Activated CD4-positive, alpha-beta memory T cell treated with anti-CD3 and anti-CD28 coated beads for 36 hours (primary cell): ENCODE measurements around the gene CLEC2D. TPM values are rescaled to one million over a fixed set of nuclear protein-coding genes. Genes with fewer than 3 reads are reported as not detected.
"Not testable (repeated sequence)": the region's sequence is repeated elsewhere in the genome, so short reads cannot be mapped to it uniquely, and the experiment has no call there.

Experiments used
- CTCF ChIA-PET: fragments of 350-600 bp; sonication (Branson Sonifier 250); formaldehyde crosslinking; loops from one replicate; lab custom pipeline; 2021; ENCODE audit warnings: antibody characterized with exemption, inconsistent platforms; lab: Charles Lee
- POLR2A ChIA-PET: fragments of 350-600 bp; sonication (Branson Sonifier 250); formaldehyde crosslinking; loops from one replicate; lab custom pipeline; 2021; ENCODE audit warnings: antibody characterized with exemption; lab: Charles Lee
- DNase-seq: peaks from one replicate; pipeline ENCODE4 v3.0.0-alpha.2; 2020
- H3K27ac Mint-ChIP-seq: one replicate; pipeline ENCODE4 v1.8.0; 2021; ENCODE audit warnings: mixed read lengths
- H3K27me3 Mint-ChIP-seq: one replicate; pipeline ENCODE4 v1.8.0; 2021; ENCODE audit warnings: mixed read lengths
- H3K36me3 Mint-ChIP-seq: one replicate; pipeline ENCODE4 v1.8.0; 2021; ENCODE audit warnings: mixed read lengths
- H3K4me1 Mint-ChIP-seq: one replicate; pipeline ENCODE4 v1.8.0; 2021; ENCODE audit warnings: low read depth, mixed read lengths
- H3K4me3 Mint-ChIP-seq: one replicate; pipeline ENCODE4 v1.8.0; 2021; ENCODE audit warnings: mild to moderate bottlenecking, mixed read lengths
- H3K9me3 Mint-ChIP-seq: one replicate; pipeline ENCODE4 v1.8.0; 2021; ENCODE audit warnings: mixed read lengths
- intact Hi-C: fragments of 100-400 bp; cut with micrococcal nuclease; formaldehyde crosslinking; loops from one replicate; pipeline ENCODE4 v1.15.1; 2023
- total RNA-seq, 2 experiments: library from RNA; stranded (reverse); gene quantifications; one replicate each; pipeline ENCODE4 v1.2.3, GENCODE V29; 2021

The CLEC2D gene
- total RNA-seq, 2 experiments from 2014 or later = 191 to 199 TPM

DNA sequence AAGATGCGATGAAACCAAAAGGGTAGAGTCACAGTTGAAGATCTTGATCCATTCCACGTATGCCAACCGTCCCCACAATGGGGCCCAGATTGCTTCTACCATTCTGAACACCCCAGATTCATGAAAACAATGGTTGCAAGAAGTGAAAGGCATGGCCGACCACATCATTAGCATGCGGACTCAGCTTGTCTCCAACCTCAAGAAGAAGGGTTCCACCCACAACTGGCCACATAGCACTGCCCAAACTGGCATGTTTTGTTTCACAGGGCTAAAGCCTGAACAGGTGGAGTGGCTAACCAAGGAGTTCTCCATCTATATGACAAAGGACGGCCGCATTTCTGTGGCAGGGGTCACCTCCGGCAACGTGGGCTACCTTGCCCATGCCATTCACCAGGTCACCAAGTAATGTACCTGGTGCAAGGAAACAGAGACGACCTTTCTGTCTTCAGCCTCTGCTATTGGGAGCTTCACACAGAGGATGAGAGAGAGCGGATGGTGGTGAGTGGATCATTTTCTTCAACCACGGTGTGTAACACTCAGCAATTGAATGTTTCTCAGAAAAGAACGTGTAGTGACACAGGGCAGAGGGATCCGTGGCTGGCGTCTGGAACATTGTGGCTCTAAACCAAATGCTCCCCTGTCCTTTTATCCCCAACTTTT is 26.8 kb upstream of the CLEC2D start:
- ChIA-PET CTCF (interaction anchor here (1.5 kb wide), 1 partner anchor 8 kb away, joined by 4 read pairs; no protein-coding TSS in a partner anchor), POLR2A (no interaction called here)
- Mint-ChIP-seq H3K9me3 (peaks cover 30% of the 10 kb centered on the region), H3K36me3 (peaks cover 44% of the 10 kb centered on the region), H3K4me1 (peaks cover 57% of the 10 kb centered on the region), H3K27me3 (no peaks in the 10 kb centered on the region), H3K27ac (peak overlapping the region; percentile 73), H3K4me3 (no peak overlapping the region)
- DNase-seq = no peak
- intact Hi-C loops = no loop called here

- CTCF ChIA-PET = interaction anchor here (1.5 kb wide), 1 partner anchor 9 kb away, joined by 4 read pairs; no protein-coding TSS in a partner anchor
- H3K9me3 Mint-ChIP-seq = peaks cover 30% of the 10 kb centered on the region
- H3K36me3 Mint-ChIP-seq = peaks cover 48% of the 10 kb centered on the region
- H3K4me3 Mint-ChIP-seq = no peak overlapping the region
- POLR2A ChIA-PET = no interaction called here
- peaks cover 53% of the 10 kb centered on the region for H3K4me1 Mint-ChIP-seq
- peak overlapping the region; percentile 73 for H3K27ac Mint-ChIP-seq
- H3K27me3 Mint-ChIP-seq = no peaks in the 10 kb centered on the region
- DNase-seq = no peak
- intact Hi-C loops = no loop called here
Observed at GRCh38 chr12:9643266-9643660, 26.2 kb upstream of the CLEC2D start.

DNA sequence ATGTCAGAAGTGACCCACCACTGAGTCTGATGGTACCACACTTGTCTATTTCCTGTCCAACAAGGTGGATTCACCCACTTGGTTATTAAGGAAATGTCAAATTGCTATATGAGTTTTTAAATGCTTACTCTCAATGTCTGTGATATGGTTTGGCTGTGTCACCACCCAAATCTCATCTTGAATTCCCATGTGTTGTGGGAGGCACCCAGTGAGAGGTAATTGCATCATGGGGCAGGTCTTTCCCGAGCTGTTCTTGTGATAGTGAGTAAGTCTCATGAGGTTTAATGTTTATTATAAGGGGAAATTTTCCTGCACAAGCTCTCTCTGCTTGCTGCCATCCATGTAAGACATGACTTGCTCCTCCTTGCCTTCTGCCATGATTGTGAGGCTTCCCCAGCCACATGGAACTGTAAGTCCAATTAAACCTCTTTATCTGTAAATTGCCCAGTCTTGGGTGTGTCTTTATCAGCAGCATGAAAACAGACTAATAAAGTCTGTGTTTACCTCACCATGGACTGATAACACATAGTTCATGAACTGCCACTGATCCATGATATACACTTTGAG is 24.4 kb upstream of the CLEC2D start:
- POLR2A ChIA-PET = interaction anchor here (13.5 kb wide), 1 partner anchor 20 kb away, joined by 471 read pairs; the partner anchor contains the start of gene CLEC2D

GRCh38 chr12:9646794-9647781 is 22.4 kb upstream of the CLEC2D start:
- ChIA-PET POLR2A (interaction anchor here (0.9 to 13.5 kb wide), 12 partner anchors 18 to 222 kb away, joined by 3 to 471 read pairs (median 6); partner anchors contain the start of genes CD69, CLEC2B and CLEC2D), CTCF (interaction anchor here (1.0 to 2.5 kb wide), 8 partner anchors 12 to 109 kb away, joined by 3 to 13 read pairs (median 5); partner anchors contain the start of gene CLEC2D)
- intact Hi-C loops = no loop called here
- peaks cover 56% of the 10 kb centered on the region for H3K4me1 Mint-ChIP-seq
- peak overlapping the region; percentile 85 for H3K4me3 Mint-ChIP-seq
- peaks cover 67% of the 10 kb centered on the region for H3K36me3 Mint-ChIP-seq
- peaks cover 18% of the 10 kb centered on the region for H3K9me3 Mint-ChIP-seq
- H3K27ac Mint-ChIP-seq = peak overlapping the region; percentile 97
- DNase-seq = no peak
- H3K27me3 Mint-ChIP-seq = peaks cover 2% of the 10 kb centered on the region

More for the DNA sequence above, 24.4 kb upstream of the CLEC2D start:
- H3K9me3 Mint-ChIP-seq = peaks cover 24% of the 10 kb centered on the region
- intact Hi-C loops = loop anchor here (1.0 kb wide), 1 partner anchor 11 kb away; no protein-coding TSS in a partner anchor
- peak; percentile 67 for DNase-seq
- not testable (repeated sequence) for H3K27me3 Mint-ChIP-seq
- H3K36me3 Mint-ChIP-seq = peaks cover 57% of the 10 kb centered on the region
- peaks cover 46% of the 10 kb centered on the region for H3K4me1 Mint-ChIP-seq
- H3K4me3 Mint-ChIP-seq = peak overlapping the region; percentile 68
- CTCF ChIA-PET = interaction anchor here (0.6 to 1.0 kb wide), 3 partner anchors 10 to 134 kb away, joined by 3 to 4 read pairs (median 3); no protein-coding TSS in a partner anchor
- peak overlapping the region; percentile 86 for H3K27ac Mint-ChIP-seq

DNA sequence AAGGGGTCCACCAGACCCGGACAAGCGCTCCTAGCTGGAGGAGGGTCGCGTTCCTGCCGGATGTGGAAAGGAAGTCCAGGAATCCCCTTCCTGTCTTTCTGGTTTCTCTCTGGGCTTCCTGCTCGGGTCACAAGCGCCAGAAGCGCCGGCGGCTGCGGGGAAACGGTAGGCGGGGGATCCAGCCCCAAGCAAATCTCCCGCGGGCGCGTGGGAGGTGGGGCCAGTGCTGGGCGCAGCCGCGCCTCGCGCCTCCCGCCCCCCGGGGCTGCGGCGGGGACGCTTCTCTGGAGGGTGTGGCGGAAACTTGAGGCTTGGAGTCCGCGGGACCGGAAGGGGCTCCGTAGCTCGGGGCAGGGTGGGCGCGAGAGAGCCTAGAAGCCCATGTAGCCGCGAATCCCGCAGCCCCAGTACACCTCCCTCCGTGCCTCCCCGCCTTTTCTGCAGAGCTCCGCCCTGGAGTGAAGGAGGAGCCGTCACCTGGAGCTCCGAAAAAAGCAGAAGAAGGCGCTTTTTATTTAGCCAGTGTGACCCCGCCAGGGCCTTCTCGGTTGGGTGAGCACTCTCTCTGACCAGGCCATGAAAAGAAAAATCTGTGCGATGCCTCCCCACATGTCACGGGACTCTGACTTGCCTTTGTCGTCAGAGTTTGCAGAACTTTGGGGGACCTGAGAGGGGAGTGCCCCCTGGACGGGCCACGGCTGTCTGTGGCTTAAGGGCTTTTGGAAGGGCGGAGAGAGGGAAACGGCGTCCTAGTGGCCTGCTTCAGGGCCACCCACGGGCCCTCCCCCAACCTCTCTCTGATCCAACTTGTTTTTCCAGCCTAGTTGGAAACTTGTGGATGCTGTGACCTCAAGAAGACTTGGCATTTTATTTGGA is 21.4 kb upstream of the CLEC2D start:
- H3K36me3 Mint-ChIP-seq = peaks cover 70% of the 10 kb centered on the region

DNA sequence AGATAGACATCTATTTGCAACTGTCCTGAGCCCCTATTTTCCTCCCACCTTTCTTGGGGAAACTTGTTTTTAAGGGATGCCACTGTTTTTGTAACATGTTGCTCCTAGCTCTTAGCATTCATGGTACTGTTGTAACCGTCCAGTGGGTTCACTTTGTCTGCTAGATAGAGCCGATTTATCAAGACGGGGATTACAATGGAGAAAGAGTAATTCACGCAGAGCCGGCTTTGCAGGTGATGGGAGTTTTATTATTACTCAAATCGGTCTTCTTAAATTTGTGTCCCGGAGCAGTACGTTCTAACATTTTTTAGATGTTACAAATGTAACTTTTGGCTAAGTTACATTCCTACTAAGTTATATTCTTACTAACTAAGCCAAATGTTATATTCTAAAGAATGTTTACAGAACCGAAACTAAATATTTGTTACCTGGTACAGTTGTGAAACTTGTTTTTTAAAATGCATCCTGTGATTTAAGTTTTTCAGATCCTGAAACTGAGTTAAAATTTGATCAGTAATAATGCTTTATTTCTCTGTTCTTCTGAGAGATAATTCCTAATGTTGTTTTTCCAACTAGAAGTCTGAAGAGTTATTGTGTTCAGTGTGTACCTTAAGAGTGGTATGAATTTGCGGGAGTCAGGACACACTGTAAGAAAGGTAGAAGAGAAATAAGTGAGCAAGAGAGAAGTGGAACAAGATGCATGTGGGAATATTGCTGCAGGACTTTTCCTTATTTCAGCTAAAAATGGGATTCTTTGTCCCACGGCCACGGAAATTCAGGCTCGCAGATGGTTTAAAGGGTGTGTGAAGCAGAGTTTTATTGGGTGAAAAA is 20.6 kb upstream of the CLEC2D start:
- DNase-seq = no peak
- Mint-ChIP-seq H3K36me3 (peaks cover 75% of the 10 kb centered on the region), H3K4me1 (peaks cover 53% of the 10 kb centered on the region), H3K27ac (peak overlapping the region; percentile 97), H3K27me3 (peaks cover 2% of the 10 kb centered on the region), H3K4me3 (peak overlapping the region; percentile 85), H3K9me3 (peaks cover 14% of the 10 kb centered on the region)
- CTCF ChIA-PET = interaction anchor here (0.6 to 2.5 kb wide), 7 partner anchors 18 to 110 kb away, joined by 3 to 13 read pairs (median 5); partner anchors contain the start of gene CLEC2D
- intact Hi-C loops = loop anchor here (1.0 kb wide), 1 partner anchor 53 kb away; no protein-coding TSS in a partner anchor
- POLR2A ChIA-PET = interaction anchor here (1.1 to 13.5 kb wide), 9 partner anchors 16 to 218 kb away, joined by 5 to 471 read pairs (median 8); partner anchors contain the start of genes CD69 and CLEC2D

More for the DNA sequence above, 21.4 kb upstream of the CLEC2D start:
- ChIA-PET POLR2A (interaction anchor here (0.9 to 13.5 kb wide), 13 partner anchors 17 to 221 kb away, joined by 3 to 471 read pairs (median 5); partner anchors contain the start of genes CD69, CLEC2B and CLEC2D), CTCF (interaction anchor here (0.6 to 2.5 kb wide), 11 partner anchors 13 to 111 kb away, joined by 3 to 13 read pairs (median 4); partner anchors contain the start of gene CLEC2D)
- Mint-ChIP-seq H3K4me3 (peak overlapping the region; percentile 85), H3K27ac (peak overlapping the region; percentile 97), H3K4me1 (peaks cover 53% of the 10 kb centered on the region), H3K27me3 (peaks cover 2% of the 10 kb centered on the region), H3K9me3 (peaks cover 14% of the 10 kb centered on the region)
- intact Hi-C loops = loop anchor here (1.0 kb wide), 1 partner anchor 54 kb away; no protein-coding TSS in a partner anchor
- peak; percentile 96 for DNase-seq

DNA sequence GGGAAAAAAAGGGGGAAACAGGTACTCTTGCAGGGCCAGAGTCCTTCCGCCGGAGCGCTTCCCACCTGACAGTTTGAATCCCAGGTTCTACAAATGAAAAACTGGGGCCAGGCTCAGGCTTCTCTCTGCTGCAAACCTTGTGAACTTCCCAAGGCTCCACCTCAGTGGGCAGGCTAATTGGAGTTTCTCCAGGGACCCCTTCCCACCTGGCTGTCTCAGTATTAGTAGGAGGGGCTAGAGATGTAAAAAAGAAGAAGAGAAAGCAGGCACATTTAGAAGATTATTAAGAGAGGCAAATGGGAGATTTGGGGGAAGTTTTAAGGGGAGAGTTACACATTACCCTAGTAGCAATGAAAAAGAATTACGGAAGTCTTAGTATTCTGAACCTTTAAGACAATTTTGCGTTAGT is 20.0 kb upstream of the CLEC2D start:
- ChIA-PET CTCF (interaction anchor here (1.0 to 1.5 kb wide), 2 partner anchors 20 to 32 kb away, joined by 5 to 8 read pairs; partner anchors contain the start of gene CLEC2D), POLR2A (interaction anchor here (8.2 to 13.5 kb wide), 3 partner anchors 15 to 110 kb away, joined by 114 to 471 read pairs (median 212); partner anchors contain the start of genes CD69 and CLEC2D)
- H3K27me3 Mint-ChIP-seq = peaks cover 2% of the 10 kb centered on the region
- peak; percentile 46 for DNase-seq
- peaks cover 13% of the 10 kb centered on the region for H3K9me3 Mint-ChIP-seq
- peaks cover 51% of the 10 kb centered on the region for H3K4me1 Mint-ChIP-seq
- H3K36me3 Mint-ChIP-seq = peaks cover 77% of the 10 kb centered on the region
- intact Hi-C loops = no loop called here
- H3K4me3 Mint-ChIP-seq = peak overlapping the region; percentile 85
- H3K27ac Mint-ChIP-seq = peak overlapping the region; percentile 97

DNA sequence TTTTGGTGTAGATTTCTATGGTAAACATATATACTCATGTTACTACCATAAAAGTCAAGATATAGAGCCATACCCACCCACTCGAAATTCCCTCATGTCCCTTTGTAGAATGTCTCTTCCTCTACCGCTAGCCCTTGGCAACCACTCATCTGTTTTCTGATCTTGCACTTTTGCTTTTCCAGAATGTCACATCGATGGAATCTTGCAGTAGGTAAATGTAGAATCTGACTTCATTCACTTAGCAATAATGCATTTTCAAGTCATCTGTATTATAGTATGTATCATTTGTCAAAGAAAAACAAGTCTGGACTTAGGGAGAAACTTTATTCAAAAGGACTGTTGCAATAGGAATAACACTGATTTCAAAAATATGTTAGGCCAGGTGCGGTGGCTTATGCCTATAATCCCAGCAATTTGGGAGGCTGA is 19.3 kb upstream of the CLEC2D start:
- Mint-ChIP-seq H3K27me3 (peaks cover 2% of the 10 kb centered on the region), H3K4me1 (peaks cover 51% of the 10 kb centered on the region), H3K9me3 (peaks cover 7% of the 10 kb centered on the region), H3K27ac (peak overlapping the region; percentile 97), H3K36me3 (peaks cover 77% of the 10 kb centered on the region), H3K4me3 (peak overlapping the region; percentile 85)
- ChIA-PET CTCF (interaction anchor here (1.4 to 1.5 kb wide), 2 partner anchors 19 to 23 kb away, joined by 4 to 8 read pairs; partner anchors contain the start of gene CLEC2D), POLR2A (interaction anchor here (1.0 to 13.5 kb wide), 8 partner anchors 11 to 147 kb away, joined by 3 to 471 read pairs (median 6); partner anchors contain the start of genes CD69 and CLEC2D)
- no peak for DNase-seq
- intact Hi-C loops = loop anchor here (1.0 to 10.0 kb wide), 8 partner anchors 19 to 405 kb away; partner anchors contain the start of genes CD69, CLEC2B, CLEC2D and CLECL1

GRCh38 chr12:9651265-9651729 is 18.2 kb upstream of the CLEC2D start:
- Mint-ChIP-seq H3K4me3 (peak overlapping the region; percentile 85), H3K27ac (peak overlapping the region; percentile 97), H3K4me1 (peaks cover 56% of the 10 kb centered on the region), H3K27me3 (peaks cover 2% of the 10 kb centered on the region), H3K9me3 (no peaks in the 10 kb centered on the region), H3K36me3 (peaks cover 81% of the 10 kb centered on the region)
- peak; percentile 89 for DNase-seq
- intact Hi-C loops = loop anchor here (2.0 to 10.0 kb wide), 3 partner anchors 82 to 406 kb away; partner anchors contain the start of genes CLEC2B and CLECL1
- ChIA-PET CTCF (interaction anchor here (0.6 to 1.4 kb wide), 5 partner anchors 10 to 57 kb away, joined by 3 to 5 read pairs (median 4); no protein-coding TSS in a partner anchor), POLR2A (interaction anchor here (0.6 to 13.5 kb wide), 10 partner anchors 13 to 146 kb away, joined by 3 to 471 read pairs (median 3); partner anchors contain the start of genes CD69 and CLEC2D)
